GM18873 (cell line): Measurements from ENCODE around the gene TMEM164.
"Not testable (repeated sequence)": the region's sequence is repeated elsewhere in the genome, so short reads cannot be mapped to it uniquely, and the experiment has no call there.

Source experiments
- ATAC-seq: cut with Tn5 transposase; IDR thresholded peaks from one replicate; pipeline ENCODE4 v1.9.1; 2021; ENCODE audit warnings: mild to moderate bottlenecking, moderate library complexity, moderate number of reproducible peaks; ENCODE audit not compliant: unreplicated experiment, low FRiP score

The TMEM164 gene

GRCh38 chrX:110123331-110123782 lies 120.4 kb downstream of the TMEM164 start:
- no peak for ATAC-seq

DNA sequence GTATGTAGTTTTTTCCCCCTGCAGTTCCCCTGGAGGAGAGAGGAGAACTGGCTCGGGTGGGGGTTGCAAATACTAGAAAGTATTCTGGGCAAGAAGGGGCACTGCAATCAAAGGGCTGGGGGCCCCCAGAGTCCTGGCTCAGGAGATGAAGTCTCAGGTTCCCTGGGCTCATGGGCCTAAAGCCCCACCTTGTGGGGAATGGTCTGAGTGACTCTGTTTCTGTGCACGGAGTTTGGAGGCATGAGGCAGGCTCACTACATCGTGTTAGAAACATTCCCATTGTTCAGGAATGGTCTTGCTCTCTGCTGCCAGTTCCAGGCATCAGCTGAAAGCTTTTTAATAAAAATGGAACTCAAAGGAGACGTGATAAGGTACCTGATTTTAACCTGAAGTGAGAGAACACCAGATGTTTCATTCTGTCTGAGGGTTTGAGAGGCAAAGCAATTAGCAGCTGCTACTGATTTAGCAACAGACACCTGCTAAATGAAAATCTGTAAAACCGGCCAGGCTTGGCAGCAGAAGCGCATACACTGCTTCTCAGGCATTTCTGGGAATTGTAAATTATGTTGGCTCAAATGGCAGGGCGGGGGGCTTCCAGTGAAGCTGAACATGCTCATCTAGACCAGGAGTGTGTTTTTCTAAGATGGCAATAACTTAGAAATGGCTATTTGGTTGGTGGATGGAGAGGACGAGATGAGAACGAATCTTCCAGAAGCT lies 122.7 kb downstream of the TMEM164 start:
- no peak for ATAC-seq

- no peak for ATAC-seq
Measured at GRCh38 chrX:110131031-110131430, 128.1 kb downstream of the TMEM164 start.

DNA sequence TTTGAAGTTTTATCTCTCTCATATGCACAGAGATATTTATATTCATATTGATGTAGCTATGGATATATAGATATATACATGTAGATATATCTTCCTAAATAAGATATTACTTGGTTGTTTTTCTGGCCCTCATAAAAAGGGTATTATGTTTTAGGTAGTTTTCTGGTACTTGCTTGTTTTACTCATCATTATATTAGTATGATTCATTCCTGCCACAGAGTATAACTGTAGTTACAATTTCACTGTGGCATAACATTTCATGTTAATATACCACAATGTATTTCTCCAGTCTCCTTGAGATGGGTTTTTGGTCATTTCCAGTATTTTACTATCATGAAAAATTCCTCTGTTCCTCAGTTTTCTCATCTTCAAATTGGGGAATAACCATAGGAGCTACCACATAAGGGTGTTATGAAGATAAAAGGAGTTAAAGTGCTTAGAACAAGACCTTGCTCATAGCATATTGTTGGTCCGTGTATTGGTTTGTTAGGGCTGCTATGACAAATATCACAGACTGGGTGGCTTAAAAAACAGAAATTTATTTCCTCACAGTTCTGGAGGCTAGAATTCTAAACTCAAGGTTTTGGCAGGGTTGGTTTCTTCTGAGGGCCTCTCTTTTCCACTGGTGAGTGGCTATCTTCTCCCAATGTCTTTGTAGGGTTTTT lies 129.7 kb downstream of the TMEM164 start:
- no peak for ATAC-seq

DNA sequence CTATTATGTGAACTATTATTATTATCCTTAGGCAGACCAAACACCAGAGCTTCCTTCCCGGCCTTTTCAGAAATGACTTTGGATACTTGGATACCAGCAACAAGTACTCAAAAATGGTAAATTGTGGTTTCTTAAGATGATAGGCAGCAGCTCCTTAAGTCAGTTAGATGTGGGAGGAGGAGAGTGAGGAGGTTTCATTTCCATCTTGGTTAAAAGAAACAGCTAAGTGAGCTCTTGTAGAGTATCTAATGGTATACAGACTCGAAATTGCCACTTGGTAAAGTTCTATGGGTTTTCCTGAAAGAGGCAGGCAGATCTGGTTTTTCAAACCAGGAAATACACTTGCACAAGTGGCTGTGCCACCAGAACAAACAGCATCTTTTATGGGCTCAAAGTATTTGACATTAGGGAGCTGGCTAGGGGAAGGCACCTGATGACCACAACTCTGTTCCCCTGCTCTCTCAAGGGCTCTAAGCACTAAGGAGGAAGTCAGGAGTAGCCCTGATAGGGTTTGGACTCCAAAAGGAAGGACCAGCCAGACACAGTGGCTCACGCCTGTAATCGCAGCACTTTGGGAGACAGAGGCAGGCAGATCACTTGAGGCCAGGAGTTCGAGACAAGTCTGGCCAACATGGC lies 130.9 kb downstream of the TMEM164 start:
- ATAC-seq, result no peak

DNA sequence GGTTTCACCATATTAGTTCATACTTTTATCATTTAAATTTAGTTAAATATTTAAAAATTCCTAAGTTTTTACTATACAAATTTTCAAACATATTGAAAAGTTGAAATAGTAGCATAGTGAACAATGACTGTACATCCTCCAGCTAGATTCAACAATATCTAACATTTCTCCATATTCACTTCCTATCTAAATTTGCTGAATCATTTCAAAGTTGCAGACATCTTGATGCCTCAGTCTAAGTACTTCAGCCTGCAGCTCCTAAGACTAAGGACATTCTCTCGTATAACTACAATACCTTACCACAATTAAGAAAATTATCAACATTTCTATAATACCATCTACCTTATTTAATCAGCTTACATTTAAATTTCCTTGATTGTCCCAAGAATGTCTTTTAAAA lies 132.7 kb downstream of the TMEM164 start:
- ATAC-seq, result no peak

- ATAC-seq, result no peak
Measured at GRCh38 chrX:110136136-110136535, 133.2 kb downstream of the TMEM164 start.

DNA sequence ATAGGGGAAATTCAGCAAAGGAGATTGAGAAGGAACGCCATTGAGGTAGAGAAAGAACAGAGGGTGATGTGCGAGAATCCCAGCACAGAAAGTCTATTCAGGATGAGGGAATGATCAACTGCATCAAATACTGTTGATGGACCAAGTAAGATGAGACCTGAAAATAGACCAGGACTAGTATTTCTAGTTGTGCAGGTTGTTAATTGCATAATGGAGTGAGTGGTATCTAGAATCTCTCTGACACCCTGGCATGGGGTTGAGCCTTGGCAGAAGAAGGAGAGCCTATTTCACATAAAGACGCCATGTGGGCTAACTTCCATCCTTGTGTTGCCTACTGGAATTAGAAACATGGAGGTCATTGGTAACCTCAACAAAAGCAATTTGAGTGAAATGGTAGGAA lies 135.6 kb downstream of the TMEM164 start:
- ATAC-seq, result no peak

DNA sequence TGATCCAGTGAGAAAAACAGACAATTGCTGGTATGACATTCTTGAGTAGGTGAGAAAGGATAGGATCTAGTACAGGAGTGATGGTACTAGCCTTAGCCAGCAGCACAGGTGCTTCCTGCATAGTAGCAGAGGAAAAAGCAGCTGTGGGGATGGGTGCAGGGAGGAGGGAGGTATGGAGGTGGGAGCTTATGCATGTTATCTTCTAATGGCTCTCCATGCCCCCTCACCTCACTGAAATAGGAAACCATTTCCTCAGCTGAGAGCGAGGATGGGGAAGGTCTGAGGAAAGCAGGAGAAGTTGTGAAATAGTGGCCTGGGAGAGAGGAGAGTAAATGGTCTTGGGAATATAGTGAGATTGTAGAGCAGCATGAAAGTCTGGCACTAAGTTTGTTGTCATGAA lies 136.3 kb downstream of the TMEM164 start:
- no peak for ATAC-seq

GRCh38 chrX:110142096-110142495 lies 139.2 kb downstream of the TMEM164 start:
- ATAC-seq, result no peak

DNA sequence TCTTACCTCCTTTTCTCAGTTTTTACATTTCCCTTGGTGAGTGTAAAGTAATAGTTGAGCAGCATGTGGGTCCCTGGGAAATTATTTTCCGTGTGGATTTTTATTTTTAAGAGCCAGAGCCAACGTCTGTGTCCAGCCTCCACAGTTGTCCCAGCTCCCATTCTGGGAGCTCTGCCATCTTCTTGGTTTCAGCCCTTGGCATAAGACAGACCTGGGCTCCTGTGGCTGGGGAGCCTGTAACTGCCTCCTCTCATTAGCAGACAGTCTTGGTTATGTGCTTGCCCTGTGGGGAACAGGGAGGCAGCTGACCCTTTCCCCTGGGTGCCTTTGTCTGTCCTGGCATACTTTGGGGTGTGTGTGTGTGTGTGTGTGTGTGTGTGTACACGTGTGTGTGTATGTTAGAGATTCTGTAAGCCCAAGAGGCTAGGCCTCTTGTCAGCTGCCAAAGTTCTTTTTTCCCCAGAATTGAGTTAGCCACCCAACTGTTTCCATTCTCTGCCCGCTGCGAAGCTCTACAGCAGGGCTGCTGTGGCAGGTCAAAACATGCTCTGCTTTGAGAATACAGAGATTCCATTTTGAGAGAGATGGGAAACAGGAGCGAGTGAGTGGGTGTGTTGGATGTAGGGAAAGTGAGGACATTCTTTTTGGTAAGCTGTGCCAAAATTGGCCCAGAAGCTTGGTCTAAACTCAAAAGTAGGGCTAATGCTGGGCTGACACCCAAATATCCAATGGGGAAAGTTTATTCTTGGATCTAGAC lies 140.7 kb downstream of the TMEM164 start:
- ATAC-seq, result no peak

DNA sequence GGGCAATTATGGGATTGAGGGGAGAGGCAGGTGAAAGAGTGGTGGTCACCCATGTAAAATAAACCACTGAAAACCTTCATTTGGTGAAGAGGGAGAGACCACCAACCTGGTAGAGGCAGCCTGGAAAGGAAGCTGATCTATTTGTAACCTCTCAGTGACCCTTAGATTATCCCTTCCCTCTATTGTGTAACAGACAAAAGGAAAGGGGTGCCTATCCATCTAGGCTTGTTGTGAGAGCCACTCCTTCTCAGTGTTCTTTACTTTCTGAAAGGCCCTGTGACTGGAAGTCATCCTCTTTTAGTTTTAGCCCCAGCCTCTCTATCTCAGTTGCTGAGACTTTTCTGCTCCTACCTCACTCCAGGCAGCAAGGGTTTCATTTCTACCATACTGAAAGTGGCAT lies 142.4 kb downstream of the TMEM164 start:
- no peak for ATAC-seq

GRCh38 chrX:110145854-110146253 lies 142.9 kb downstream of the TMEM164 start:
- ATAC-seq, result no peak

DNA sequence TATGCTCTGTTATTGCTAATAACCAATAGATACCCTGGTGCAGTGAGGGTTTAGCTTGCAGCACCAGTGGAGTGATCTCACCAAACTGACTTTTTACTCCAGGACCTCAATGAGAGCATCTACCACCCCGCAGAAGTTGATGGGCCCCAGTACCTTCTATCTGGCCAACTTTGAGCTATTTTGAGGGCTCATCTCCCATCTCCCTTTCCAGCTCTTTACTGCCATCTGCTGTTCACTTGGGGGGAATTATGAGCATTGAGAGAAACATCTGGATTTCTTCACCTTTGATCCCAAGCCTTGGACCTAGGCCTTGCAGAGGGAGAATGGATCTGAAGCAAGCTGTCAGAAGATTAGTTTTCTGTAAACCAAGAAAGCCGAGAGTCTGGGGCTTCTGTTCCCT lies 143.6 kb downstream of the TMEM164 start:
- ATAC-seq, result peak; percentile 61

DNA sequence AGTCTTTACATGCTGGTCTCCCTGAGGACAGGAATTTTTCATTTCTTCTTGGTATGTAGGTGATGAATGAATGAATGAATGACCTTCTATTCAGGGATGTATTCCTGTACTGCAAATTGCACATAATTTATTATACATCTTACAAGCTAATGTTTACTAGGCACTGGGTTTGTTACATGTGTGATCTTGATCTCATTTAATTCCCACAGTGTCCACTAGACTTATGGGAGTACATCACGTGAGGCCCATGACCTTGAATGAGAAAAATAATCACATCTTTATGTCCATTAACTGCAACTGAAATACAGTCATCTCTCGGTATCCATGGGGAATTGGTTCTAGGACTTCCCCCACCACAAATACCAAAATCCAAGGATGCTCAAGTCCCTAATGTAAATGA lies 150.3 kb downstream of the TMEM164 start:
- no peak for ATAC-seq

GRCh38 chrX:110153896-110154295 lies 151.0 kb downstream of the TMEM164 start:
- ATAC-seq, result no peak

- ATAC-seq, result not testable (repeated sequence)
Measured at GRCh38 chrX:110154328-110154727, 151.4 kb downstream of the TMEM164 start.

GRCh38 chrX:110155759-110156158 lies 152.8 kb downstream of the TMEM164 start:
- ATAC-seq, result no peak

GRCh38 chrX:110156167-110156754 lies 153.3 kb downstream of the TMEM164 start:
- ATAC-seq, result no peak

DNA sequence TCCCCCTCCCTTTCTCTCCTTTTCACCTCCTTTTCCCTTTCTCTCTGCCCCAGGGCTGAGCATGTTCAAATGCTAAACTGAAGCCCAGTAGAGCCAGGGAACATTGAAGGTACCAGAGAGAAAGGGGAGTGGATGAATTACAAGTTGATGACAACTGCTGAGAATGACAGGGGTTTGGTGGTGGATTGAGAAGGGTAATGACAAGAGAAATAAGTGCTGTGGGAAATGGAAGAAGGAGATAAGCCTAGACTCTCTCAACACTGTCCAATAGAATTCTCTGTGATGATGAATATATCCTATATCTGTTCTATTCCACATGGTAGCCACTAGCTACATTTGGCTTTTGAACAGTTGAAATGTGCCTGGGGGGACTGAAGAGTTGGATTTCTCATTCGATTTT lies 154.5 kb downstream of the TMEM164 start:
- ATAC-seq, result no peak

DNA sequence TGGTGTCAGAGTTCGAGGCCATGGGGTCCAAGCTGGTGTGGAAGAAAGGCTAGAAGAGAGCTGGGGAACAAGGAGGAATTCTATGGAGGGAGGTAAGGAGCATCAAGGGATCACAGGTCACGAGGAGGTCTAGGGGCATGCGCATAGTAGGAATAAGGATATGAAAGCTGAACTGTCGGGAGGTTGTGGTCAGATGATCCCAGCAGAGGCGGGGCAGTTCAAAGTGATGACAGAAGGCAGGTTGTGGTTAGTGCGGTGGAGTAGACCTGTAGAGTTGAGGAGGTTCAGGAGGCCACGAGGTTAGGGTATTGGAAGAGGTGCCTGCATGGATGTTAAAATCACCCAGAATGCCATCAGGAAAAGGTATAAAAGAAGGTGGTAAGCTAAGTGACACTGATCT lies 156.3 kb downstream of the TMEM164 start:
- no peak for ATAC-seq
